H1 (cell line): ENCODE measurements around the gene TMEM120B.

Source experiments
- CBX8 ChIP-seq: fragments of 300-800, 300-1000 bp; sonication (generic); IDR thresholded peaks from 2 replicates; pipeline ENCODE4 v1.7.1; 2016; ENCODE audit warnings: low read depth, low read length, borderline replicate concordance
- JUND ChIP-seq: IDR thresholded peaks from 2 replicates; pipeline ENCODE4 v1.6.1; 2011; ENCODE audit warnings: mild to moderate bottlenecking, improper control_type of control experiment, low read length
- MAFK ChIP-seq: IDR thresholded peaks from 2 replicates; pipeline ENCODE4 v1.6.1; 2012; ENCODE audit warnings: low read depth, mild to moderate bottlenecking, improper control_type of control experiment, low read length
- POLR2A ChIP-seq, 2 experiments: IDR thresholded peaks; 1 replicate in 1 of 2; 2 replicates in 1 of 2; pipeline ENCODE4 v1.6.1; 2011; ENCODE audit warnings: low read depth in 2 of 2, low read length in 2 of 2, mild to moderate bottlenecking in 2 of 2; ENCODE audit errors: control extremely low read depth in 1 of 2
- RAD21 ChIP-seq, 2 experiments: IDR thresholded peaks in 1 of 2; conservative IDR thresholded peaks in 1 of 2; 2 replicates each; pipeline ENCODE4 v1.6.1; 2011; ENCODE audit warnings: low read depth in 2 of 2, low read length in 2 of 2, improper control_type of control experiment in 1 of 2, inconsistent platforms in 1 of 2, mild to moderate bottlenecking in 1 of 2, moderate library complexity in 1 of 2
- RXRA ChIP-seq: IDR thresholded peaks from 2 replicates; pipeline ENCODE4 v1.6.1; 2011; ENCODE audit warnings: low read depth, mild to moderate bottlenecking, low read length, moderate library complexity; ENCODE audit not compliant: insufficient read depth
- SIN3A ChIP-seq, 2 experiments: IDR thresholded peaks in 1 of 2; conservative IDR thresholded peaks in 1 of 2; 2 replicates each; pipeline ENCODE4 v1.6.1; 2011 to 2012; ENCODE audit warnings: low read length in 2 of 2, improper control_type of control experiment in 1 of 2, low read depth in 1 of 2, mild to moderate bottlenecking in 1 of 2
- TCF12 ChIP-seq: IDR thresholded peaks from 2 replicates; pipeline ENCODE4 v1.6.1; 2011; ENCODE audit warnings: low read depth, mild to moderate bottlenecking, low read length
- TF ChIP-seq, protein P1 (sequence below), 3 experiments: IDR thresholded peaks; 1 replicate in 2 of 3; 2 replicates in 1 of 3; pipeline versions ENCODE4 v1.5.1 to v1.6.1; 2011; ENCODE audit warnings: low read length in 3 of 3, mild to moderate bottlenecking in 3 of 3, inconsistent platforms in 2 of 3, low read depth in 1 of 3, moderate library complexity in 1 of 3; ENCODE audit not compliant: insufficient read depth in 1 of 3; ENCODE audit errors: control extremely low read depth in 1 of 3

DNA sequence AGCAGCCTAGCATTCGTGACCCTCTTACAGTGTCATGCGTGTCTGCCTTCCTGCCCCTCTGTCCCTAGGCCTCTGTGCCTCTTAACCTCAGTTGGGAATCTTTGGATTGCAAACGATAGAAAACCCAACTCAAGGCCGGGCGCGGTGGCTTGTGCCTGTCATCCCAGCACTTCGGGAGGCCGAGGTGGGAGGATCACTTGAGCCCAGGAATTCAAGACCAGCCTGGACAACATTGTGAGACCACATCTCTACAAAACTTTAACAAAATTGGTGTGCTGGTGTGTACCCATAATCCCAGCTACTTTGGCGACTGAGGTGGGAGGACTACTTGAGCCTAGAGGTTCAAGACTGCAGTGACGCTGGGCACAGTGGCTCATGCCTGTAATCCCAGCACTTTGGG lies 36.7 kb downstream of the TMEM120B start:
- no peak for TF ChIP-seq MAFK
- no peak for TF ChIP-seq TCF12
- TF ChIP-seq RXRA, result no peak
- TF ChIP-seq CBX8, result no peak
- TF ChIP-seq JUND, result no peak
- TF ChIP-seq, protein P1, sequence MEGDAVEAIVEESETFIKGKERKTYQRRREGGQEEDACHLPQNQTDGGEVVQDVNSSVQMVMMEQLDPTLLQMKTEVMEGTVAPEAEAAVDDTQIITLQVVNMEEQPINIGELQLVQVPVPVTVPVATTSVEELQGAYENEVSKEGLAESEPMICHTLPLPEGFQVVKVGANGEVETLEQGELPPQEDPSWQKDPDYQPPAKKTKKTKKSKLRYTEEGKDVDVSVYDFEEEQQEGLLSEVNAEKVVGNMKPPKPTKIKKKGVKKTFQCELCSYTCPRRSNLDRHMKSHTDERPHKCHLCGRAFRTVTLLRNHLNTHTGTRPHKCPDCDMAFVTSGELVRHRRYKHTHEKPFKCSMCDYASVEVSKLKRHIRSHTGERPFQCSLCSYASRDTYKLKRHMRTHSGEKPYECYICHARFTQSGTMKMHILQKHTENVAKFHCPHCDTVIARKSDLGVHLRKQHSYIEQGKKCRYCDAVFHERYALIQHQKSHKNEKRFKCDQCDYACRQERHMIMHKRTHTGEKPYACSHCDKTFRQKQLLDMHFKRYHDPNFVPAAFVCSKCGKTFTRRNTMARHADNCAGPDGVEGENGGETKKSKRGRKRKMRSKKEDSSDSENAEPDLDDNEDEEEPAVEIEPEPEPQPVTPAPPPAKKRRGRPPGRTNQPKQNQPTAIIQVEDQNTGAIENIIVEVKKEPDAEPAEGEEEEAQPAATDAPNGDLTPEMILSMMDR (IDR thresholded peaks at IDR 0.05; ENCODE audit: control extremely low read depth in 1 of 3, insufficient read depth in 1 of 3, low read depth in 1 of 3, low read length in 3 of 3), result no peak
- no peak for TF ChIP-seq SIN3A (conservative IDR thresholded peaks at IDR 0.05 in 1 of 2, IDR thresholded peaks at IDR 0.05 in 1 of 2; ENCODE audit: low read depth in 1 of 2, low read length in 2 of 2)
- no peak for TF ChIP-seq POLR2A (IDR thresholded peaks at IDR 0.05; ENCODE audit: control extremely low read depth in 1 of 2, low read depth in 2 of 2, low read length in 2 of 2)
- no peak for TF ChIP-seq RAD21 (IDR thresholded peaks at IDR 0.05 in 1 of 2, conservative IDR thresholded peaks at IDR 0.05 in 1 of 2; ENCODE audit: low read depth in 2 of 2, low read length in 2 of 2)
